ENCODE results near the gene AUTS2. TPM values are rescaled to one million over a fixed set of nuclear protein-coding genes. Genes with fewer than 3 reads are reported as not detected.

Gene AUTS2
- polyA plus RNA-seq, 3 donors, result 0.08 to 0.35 TPM; not detected in 1

GRCh38 chr7:70069977-70070376 is 471.7 kb downstream of the AUTS2 start:
- H3K9me3 Mint-ChIP-seq, result peaks cover 0 to 3% (median 0%) of the 10 kb centered on the region in 7 donors
- Histone ChIP-seq H3K79me2 (ENCODE audit: insufficient read depth, low read length) (no peaks in the 10 kb centered on the region), H3K36me3 (replicated peaks in 1 of 2; ENCODE audit: control insufficient read depth in 1 of 2, insufficient read depth in 2 of 2, low read length in 2 of 2) (no peaks in the 10 kb centered on the region), H3K4me1 (ENCODE audit: control insufficient read depth in 1 of 2, insufficient read depth in 2 of 2, low read length in 2 of 2) (no peaks in the 10 kb centered on the region), H3K9ac (ENCODE audit: insufficient read depth, low read length, poor library complexity, severe bottlenecking) (no peak overlapping the region), H3K27ac (ENCODE audit: low read depth in 1 of 2, low read length in 2 of 2) (no peak overlapping the region), H3K9me3 (replicated peaks in 1 of 2; ENCODE audit: control insufficient read depth in 1 of 2, insufficient read depth in 1 of 2, low read length in 2 of 2) (no peaks in the 10 kb centered on the region), H4K20me1 (ENCODE audit: insufficient read depth, low read length) (no peaks in the 10 kb centered on the region), H3K4me2 (replicated peaks; ENCODE audit: extremely low read depth, low read length, poor library complexity, severe bottlenecking) (no peak overlapping the region), H3K27me3 (ENCODE audit: control insufficient read depth in 2 of 2, insufficient read depth in 2 of 2, low read length in 2 of 2) (no peaks in the 10 kb centered on the region), H2AFZ (ENCODE audit: insufficient read depth, low read depth, low read length, poor library complexity, severe bottlenecking) (no peak overlapping the region), H3K4me3 (replicated peaks in 1 of 3; ENCODE audit: low read depth in 2 of 3, low read length in 3 of 3) (no peak overlapping the region)
- peaks cover 0 to 3% (median 3%) of the 10 kb centered on the region in 3 donors for H3K27me3 Mint-ChIP-seq (ENCODE audit: low read depth in 3 of 3)
- H3K27ac Mint-ChIP-seq, result no peak overlapping the region
- WGBS (ENCODE audit: insufficient coverage), result 83% methylated on average over 2 of the region's 2 CpGs
- H3K36me3 Mint-ChIP-seq, result no peaks in the 10 kb centered on the region
- DNase-seq, result no peak
- intact Hi-C loops (cut with micrococcal nuclease), result no loop called here
- no peak overlapping the region for H3K4me3 Mint-ChIP-seq
- TF ChIP-seq CTCF (IDR thresholded peaks at IDR 0.05), result no peak
- peaks cover 5% of the 10 kb centered on the region for H3K4me1 Mint-ChIP-seq

- peaks cover 5% of the 10 kb centered on the region for H3K4me1 Mint-ChIP-seq
- WGBS (ENCODE audit: insufficient coverage), result 100% methylated on average over 3 of the region's 7 CpGs
These were observed 473.5 kb downstream of the AUTS2 start for GRCh38 chr7:70071766-70072165.

More at GRCh38 chr7:70071766-70072165, 473.5 kb downstream of the AUTS2 start:
- H3K27ac Mint-ChIP-seq, result no peak overlapping the region
- H3K27me3 Mint-ChIP-seq (ENCODE audit: low read depth in 3 of 3), result peaks cover 0 to 3% (median 3%) of the 10 kb centered on the region in 3 donors
- Histone ChIP-seq H3K4me2 (replicated peaks; ENCODE audit: extremely low read depth, low read length, poor library complexity, severe bottlenecking) (no peak overlapping the region), H3K4me1 (ENCODE audit: control insufficient read depth in 1 of 2, insufficient read depth in 2 of 2, low read length in 2 of 2) (no peaks in the 10 kb centered on the region), H4K20me1 (ENCODE audit: insufficient read depth, low read length) (no peaks in the 10 kb centered on the region), H2AFZ (ENCODE audit: insufficient read depth, low read depth, low read length, poor library complexity, severe bottlenecking) (no peak overlapping the region), H3K9ac (ENCODE audit: insufficient read depth, low read length, poor library complexity, severe bottlenecking) (no peak overlapping the region), H3K79me2 (ENCODE audit: insufficient read depth, low read length) (no peaks in the 10 kb centered on the region), H3K36me3 (replicated peaks in 1 of 2; ENCODE audit: control insufficient read depth in 1 of 2, insufficient read depth in 2 of 2, low read length in 2 of 2) (no peaks in the 10 kb centered on the region), H3K4me3 (replicated peaks in 1 of 3; ENCODE audit: low read depth in 2 of 3, low read length in 3 of 3) (no peak overlapping the region), H3K27me3 (ENCODE audit: control insufficient read depth in 2 of 2, insufficient read depth in 2 of 2, low read length in 2 of 2) (no peaks in the 10 kb centered on the region), H3K9me3 (replicated peaks in 1 of 2; ENCODE audit: control insufficient read depth in 1 of 2, insufficient read depth in 1 of 2, low read length in 2 of 2) (no peaks in the 10 kb centered on the region), H3K27ac (ENCODE audit: low read depth in 1 of 2, low read length in 2 of 2) (no peak overlapping the region)
- H3K4me3 Mint-ChIP-seq, result no peak overlapping the region
- intact Hi-C loops (cut with micrococcal nuclease), result no loop called here
- no peaks in the 10 kb centered on the region for H3K36me3 Mint-ChIP-seq
- no peak for TF ChIP-seq CTCF (IDR thresholded peaks at IDR 0.05)
- H3K9me3 Mint-ChIP-seq, result peaks cover 0 to 3% (median 0%) of the 10 kb centered on the region in 7 donors
- no peak for DNase-seq

Measured in CD14-positive monocyte (primary cell).